Measurements from ENCODE around the gene RASSF4.

RASSF4 gene

GRCh38 chr10:44968091-44968490 lies 8.5 kb downstream of the RASSF4 start:
- no peak overlapping the region for H3K4me3 ChIP-seq (ENCODE audit: low read depth, low read length)

GRCh38 chr10:44968500-44969400 lies 9.1 kb downstream of the RASSF4 start:
- in situ Hi-C loops (cut with HindIII; ENCODE audit: low pct_ligation_motif_present, low sequenced_read_pairs) = no loop called here
- no peak for TF ChIP-seq CTCF (IDR thresholded peaks at IDR 0.05; ENCODE audit: low read depth, low read length, missing control alignments)
- Histone ChIP-seq H3K27ac (no peak overlapping the region), H3K27me3 (replicated peaks) (no peaks in the 10 kb centered on the region), H3K4me3 (ENCODE audit: low read depth, low read length) (no peak overlapping the region), H3K36me3 (replicated peaks) (no peaks in the 10 kb centered on the region)
- DNase-seq = no peak

More at GRCh38 chr10:44968091-44968490, 8.5 kb downstream of the RASSF4 start:
- TF ChIP-seq CTCF (IDR thresholded peaks at IDR 0.05; ENCODE audit: low read depth, low read length, missing control alignments) = no peak
- Histone ChIP-seq H3K27me3 (replicated peaks) (no peaks in the 10 kb centered on the region), H3K27ac (no peak overlapping the region), H3K36me3 (replicated peaks) (no peaks in the 10 kb centered on the region)
- no peak for DNase-seq
- in situ Hi-C loops (cut with HindIII; ENCODE audit: low pct_ligation_motif_present, low sequenced_read_pairs) = no loop called here

- no peak for TF ChIP-seq CTCF (IDR thresholded peaks at IDR 0.05; ENCODE audit: low read depth, low read length, missing control alignments)
- in situ Hi-C loops (cut with HindIII; ENCODE audit: low pct_ligation_motif_present, low sequenced_read_pairs) = no loop called here
- no peak overlapping the region for H3K4me3 ChIP-seq (ENCODE audit: low read depth, low read length)
- DNase-seq = no peak
- no peak overlapping the region for H3K27ac ChIP-seq
- H3K27me3 ChIP-seq (replicated peaks) = no peaks in the 10 kb centered on the region
- no peaks in the 10 kb centered on the region for H3K36me3 ChIP-seq (replicated peaks)
Measured at GRCh38 chr10:44969854-44970253, 10.3 kb downstream of the RASSF4 start.

- Histone ChIP-seq H3K27me3 (replicated peaks) (no peaks in the 10 kb centered on the region), H3K36me3 (replicated peaks) (no peaks in the 10 kb centered on the region), H3K27ac (no peak overlapping the region), H3K4me3 (ENCODE audit: low read depth, low read length) (no peak overlapping the region)
- no peak for DNase-seq
- no peak for TF ChIP-seq CTCF (IDR thresholded peaks at IDR 0.05; ENCODE audit: low read depth, low read length, missing control alignments)
- in situ Hi-C loops (cut with HindIII; ENCODE audit: low pct_ligation_motif_present, low sequenced_read_pairs) = no loop called here
Measured at GRCh38 chr10:44970812-44971395, 11.3 kb downstream of the RASSF4 start.

- TF ChIP-seq CTCF (IDR thresholded peaks at IDR 0.05; ENCODE audit: low read depth, low read length, missing control alignments) = no peak
- DNase-seq = no peak
- Histone ChIP-seq H3K36me3 (replicated peaks) (no peaks in the 10 kb centered on the region), H3K27me3 (replicated peaks) (no peaks in the 10 kb centered on the region), H3K4me3 (ENCODE audit: low read depth, low read length) (no peak overlapping the region), H3K27ac (no peak overlapping the region)
- in situ Hi-C loops (cut with HindIII; ENCODE audit: low pct_ligation_motif_present, low sequenced_read_pairs) = no loop called here
Measured at GRCh38 chr10:44971434-44971833, 11.8 kb downstream of the RASSF4 start.
